Stimulated activated CD4-positive, alpha-beta T cell treated with anti-CD3 and anti-CD28 coated beads, Interleukin-12 subunit alpha, Interleukin-12 subunit beta, amount 100 ng/mL, for 4 hours (primary cell): ENCODE data around the gene TBX4.

ENCODE experiments used
- DNase-seq: peaks from one replicate; pipeline ENCODE4 v3.0.0-alpha.2; 2020

Gene TBX4

DNA sequence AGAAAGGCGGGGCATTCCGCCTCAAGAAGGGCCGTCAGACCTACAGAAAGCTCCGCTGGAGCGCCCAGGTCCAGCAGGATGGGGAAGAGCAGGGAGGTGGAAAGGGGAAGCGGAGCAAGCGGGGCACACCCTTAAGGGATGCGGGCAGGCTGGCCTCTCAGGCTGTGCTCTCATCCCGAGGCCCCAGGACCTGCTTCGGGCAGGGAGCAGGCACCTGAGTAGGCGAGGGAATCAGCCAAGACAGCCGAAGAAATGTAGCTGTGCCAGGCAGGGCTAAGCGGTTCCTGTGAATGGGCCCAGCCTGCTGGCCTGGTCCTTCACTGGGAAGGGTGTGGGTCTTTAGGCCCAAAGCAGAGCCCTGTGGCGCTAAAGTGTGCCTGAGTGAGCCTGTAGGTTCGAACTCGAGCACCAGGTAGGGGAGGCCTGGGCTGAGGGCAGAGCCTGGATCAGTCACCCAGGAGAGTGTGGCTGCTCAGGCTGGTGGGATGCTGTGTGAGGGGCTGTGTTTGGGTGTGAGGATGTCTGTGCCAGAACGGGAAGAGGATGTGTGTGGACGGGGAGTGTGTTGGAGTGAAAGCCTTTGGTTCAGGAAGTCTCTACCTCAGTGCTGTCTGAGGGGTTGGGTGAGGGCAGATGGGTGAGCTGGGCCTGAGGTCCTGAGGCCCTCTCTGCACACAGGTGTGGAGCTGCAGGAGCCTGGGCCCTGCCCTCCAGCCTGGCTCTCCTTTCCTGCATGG, 3.3 kb downstream of the TBX4 start:
- no peak for DNase-seq

DNA sequence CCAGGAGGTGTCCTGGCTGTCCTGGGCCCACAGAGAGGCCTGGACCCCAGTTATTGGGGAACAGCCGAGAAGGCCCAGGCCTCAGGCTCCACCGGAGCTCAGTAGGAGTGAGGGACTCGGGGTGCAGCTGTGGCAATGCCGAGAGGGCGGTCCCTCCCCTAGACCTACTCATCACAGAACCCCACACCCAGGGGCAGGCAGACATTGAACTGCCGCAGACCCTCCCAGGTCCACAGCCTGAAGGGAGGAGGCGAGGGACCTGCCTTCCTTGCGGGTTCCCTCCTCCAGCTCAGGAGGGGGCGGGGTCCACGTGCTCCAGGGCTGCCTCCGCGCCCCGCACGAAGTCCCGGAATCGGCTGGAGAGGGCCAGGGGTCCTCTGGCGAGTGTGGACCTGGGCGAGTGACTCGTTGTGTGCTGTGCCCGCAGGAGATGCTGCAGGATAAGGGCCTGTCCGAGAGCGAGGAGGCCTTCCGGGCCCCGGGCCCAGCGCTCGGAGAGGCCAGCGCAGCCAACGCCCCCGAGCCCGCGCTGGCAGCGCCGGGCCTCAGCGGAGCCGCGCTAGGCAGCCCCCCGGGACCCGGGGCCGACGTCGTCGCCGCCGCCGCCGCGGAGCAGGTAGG, 3.9 kb downstream of the TBX4 start:
- DNase-seq, result no peak

DNA sequence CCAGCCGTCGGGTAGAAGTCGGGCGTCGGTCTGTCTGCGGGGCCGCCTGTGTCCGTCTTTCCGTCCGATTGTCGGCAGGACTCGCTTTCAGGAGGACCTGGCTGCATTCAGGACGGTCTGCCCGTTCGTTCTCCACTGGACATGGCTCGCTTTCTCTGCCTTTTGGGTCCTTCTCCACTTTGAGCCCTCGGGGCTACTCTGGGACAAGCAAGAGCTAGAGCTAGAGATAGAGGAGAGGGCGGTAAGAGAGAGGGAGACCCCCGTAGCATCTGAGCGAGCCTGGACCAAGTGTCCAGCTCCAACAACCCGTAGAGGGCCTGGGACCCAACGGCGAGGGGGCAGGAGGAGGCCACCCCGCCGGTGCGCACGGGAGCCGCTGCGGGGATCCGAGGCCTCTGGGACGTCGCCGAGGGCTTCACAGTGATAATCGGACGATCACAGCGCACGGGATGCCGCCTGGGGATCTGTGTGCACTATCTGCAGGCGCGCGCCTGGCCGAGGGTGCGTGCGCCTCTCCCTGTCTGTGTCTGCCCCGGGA, 4.5 kb downstream of the TBX4 start:
- no peak for DNase-seq

DNA sequence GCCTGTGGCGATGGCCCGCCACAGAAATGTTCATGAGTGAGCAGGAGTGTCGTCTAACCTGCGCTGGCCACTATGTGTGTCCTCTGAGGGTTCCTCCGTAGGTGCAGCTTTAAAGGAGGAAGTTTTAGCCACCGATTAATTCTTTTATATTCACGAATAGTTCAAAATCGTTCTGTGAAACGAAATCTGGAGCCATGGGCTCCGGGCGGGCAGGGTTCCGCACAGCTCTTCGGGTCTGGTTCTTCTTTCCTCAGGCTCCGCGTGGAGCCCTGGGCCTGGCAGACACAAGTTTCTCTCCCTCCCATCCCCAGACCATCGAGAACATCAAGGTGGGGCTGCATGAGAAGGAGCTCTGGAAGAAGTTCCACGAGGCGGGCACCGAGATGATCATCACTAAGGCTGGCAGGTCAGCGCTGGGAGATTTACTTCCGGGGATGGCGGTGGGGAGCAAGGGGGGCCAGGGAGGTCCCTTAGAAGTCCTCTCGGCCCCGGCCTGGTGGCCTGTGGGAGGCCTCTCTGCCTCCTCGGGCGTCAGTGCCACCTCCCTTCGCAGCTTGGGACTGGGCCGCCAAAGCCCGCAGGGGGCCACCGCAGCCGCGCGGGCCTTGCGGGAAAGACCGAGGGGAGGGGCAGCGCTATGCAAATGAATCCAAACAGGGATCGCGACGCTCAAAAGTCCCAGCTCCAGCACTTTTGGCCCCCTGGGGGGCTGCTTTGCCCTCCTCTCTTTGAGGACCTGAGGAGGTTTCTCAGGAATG, 5.2 kb downstream of the TBX4 start:
- DNase-seq, result no peak

DNA sequence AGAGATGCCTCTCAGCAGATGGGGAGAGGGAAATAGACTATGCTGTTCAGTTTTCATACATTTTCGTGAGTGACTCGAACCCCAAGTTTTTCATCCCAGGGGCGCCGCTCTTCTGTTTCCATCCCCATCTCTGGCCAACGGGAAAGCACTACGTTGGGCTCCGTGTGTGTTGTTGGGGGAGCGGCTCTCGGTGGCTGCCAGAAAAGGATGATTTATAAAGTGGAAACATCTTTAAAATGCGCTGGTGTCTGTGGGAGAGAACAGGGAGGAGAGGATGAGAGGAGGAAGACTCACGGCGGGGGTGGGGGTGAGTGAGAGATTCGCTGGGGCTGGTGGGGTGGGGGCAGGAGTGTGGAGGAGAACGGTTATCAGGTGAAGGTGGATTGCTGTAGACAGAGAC, 5.8 kb downstream of the TBX4 start:
- DNase-seq, result no peak

DNA sequence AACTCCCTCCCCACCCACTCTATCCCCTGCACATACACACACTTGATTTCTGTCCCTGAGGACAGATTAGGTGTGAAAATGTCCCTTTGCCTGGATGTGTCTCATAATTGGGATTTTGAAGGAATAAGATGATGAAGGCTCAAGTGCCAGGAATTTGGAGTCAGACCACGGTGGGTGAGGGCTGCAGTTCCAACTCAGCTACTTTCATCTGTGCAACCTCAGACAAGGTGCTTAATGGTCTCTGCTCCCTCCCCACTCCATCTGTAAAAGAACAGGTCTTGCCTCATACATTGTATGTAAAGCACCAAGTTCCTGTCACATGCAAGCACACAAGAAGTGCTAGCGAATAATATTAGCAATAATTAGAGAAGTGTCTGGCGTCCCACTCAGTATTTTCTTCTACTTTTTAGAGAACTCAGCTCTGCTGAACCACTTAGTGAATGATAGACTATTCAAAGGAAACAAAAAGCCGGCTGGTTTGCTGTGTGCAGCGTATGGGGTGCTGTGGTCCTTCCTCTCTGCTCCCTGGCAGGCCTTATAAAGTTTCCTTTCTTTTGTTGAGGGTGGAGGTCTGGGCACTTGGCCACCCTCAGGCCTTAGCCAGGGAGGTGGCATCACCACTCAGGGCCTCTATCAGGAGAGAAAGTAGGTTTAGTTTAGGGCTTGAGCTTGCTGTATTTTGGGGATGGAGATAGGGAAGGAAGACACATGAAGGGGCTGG, 6.4 kb downstream of the TBX4 start:
- no peak for DNase-seq

DNA sequence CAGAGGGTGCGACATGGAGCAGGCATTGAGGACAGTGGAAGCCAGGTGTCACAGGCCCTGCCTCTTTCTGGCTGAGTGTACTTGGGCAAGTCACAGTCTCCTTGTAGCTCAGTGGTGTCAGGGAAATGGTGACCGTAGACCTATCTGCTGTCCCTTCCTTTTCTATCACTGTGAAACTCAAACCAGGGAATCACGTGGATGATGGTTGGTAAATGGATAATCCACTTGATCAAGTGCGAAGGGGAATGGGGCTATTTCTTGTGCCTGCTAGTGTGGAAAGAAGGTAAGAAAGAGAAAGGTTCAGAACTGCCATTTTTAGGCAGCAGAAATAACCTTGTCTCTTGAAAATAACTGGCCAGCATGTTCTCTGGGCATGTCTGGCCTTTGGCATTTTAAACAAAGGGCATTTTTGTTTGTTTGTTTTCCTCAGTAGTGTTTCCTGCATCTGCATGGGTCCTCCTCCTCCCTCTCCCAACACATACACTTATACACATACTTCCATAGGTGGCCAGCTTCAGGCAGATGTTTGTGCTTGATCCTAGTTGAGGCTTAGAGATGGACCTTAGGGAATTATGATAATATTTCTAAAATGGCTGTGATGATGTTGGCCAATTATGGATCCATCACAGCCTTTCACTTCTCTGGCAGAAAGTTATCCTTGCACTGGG, 7.1 kb downstream of the TBX4 start:
- no peak for DNase-seq

DNA sequence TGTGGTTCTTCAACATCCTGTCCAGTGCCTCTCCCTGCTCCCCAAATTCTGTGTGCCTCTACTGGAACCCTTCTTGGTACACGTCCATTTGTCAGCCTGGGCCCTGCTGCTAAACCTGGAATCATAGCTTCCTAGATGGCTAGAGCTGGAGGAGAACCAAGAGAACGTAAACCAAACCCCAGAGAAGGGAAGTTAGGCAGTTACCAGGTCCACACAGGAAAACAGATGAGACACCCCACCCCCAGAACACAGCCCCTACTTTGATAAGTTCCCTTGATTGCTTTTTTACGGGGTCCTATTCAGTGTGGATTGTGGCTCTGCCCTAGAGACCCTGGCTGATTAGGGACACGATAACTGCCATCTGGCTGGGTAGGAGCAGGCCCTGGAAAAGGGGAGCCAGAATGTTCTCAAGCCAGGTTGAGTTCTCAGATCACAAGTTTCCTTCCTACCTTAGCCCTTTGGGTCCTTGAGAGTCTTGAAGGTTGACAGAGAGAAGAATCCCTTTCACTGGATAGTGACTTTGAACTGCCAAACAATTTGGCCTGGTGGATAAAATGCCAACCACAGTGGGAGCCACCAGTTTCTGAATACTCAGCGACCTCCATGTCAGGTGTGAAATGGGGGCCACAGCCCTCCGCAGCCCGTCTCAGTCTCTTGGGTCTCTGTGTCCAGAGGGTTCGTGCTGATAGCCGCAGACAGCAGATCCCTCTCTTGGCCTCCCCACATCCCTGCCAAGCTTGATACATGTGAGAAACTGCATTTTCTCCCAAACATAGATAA, 7.9 kb downstream of the TBX4 start:
- DNase-seq, result no peak

DNA sequence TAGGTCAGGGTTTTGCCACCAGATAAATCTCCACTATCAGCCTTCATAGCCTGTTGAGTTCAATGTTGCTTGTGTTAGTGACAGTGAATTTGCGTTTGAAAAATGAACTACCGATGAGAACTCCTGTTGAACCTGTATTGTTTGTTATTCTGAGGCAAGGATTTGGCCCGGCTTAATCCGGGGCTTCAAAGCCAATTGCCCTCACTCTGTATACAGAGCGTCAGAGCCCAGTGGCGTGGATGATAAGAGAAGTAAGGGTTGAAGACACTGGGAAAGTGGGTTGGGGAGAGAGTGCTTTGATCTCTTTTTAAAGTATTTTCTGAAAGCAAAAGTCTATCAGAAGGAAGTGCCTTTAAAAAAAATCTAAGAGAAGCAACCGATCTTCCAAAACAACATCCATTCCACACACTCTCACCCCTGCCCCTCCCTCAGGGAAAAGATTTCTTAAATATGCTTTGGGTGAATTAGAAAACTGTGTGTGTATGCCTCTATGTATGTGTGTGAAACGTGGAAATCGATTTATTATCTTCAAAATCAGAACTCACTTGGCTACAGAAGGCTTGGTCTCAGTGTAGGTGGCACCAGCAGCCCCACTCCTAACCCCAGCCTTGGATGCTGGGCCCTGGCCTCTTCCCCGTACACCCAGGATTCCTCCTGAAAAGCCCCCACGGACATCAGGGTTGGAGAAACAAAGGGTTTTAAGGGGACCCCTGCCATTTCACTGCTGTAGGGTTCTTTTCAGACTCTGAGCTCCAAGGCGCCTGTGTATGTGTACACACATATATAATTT, 8.8 kb downstream of the TBX4 start:
- no peak for DNase-seq

DNA sequence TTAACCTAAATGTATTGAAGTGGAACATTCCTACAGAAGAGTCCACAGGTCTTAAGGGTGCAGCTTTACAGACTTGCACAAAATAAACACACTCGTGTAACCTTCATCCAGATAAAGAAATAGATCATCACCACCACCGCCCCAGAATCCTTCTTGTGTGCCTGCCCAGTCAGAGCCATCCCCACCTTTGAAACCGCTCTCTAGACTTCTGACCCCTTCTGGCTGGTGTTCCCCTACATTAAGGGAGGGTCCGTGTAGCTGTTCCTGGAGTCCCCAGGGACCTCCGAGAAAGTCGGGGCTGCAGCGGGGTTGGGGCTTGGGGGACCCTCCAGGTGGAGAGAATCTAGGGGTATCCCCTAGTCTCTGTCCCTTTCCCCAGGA, 9.4 kb downstream of the TBX4 start:
- DNase-seq, result no peak

DNA sequence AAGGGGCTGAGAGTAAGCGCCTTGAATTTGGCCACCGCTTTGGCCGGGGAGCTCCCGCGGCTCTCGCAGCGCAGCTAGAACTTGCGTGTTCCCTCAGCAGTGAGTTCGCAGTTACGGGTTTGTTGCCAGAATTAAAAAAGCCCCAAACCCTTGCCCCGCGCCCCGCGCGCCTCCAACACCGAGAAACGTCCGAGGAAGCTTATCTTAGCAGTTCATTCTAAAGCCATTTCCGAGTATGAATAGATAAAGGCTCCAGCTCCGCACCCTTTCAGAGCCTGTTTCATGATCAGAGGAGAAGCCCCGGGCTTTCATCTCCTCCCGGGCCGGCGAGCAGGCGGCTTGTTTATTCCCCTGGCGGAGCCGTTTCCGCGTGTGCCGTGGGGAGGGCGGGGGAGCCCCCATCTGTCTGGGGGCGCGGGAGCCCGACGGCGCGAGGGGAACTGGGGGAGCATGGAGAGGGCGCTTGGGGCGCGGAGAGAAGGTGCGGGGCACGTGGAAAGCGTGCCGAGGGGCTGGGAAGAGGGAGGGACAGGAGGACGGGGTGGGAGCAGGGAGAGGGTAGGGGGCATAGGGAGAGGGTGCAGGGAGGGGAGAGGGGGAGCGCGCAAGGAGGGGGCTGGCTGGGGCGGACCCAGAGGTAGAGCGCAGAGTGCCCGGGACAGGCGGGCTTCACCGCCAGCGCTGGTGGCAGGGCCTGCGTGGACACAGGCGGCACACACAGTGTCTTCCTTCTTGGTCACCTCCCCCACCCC, 9.9 kb downstream of the TBX4 start:
- no peak for DNase-seq

DNA sequence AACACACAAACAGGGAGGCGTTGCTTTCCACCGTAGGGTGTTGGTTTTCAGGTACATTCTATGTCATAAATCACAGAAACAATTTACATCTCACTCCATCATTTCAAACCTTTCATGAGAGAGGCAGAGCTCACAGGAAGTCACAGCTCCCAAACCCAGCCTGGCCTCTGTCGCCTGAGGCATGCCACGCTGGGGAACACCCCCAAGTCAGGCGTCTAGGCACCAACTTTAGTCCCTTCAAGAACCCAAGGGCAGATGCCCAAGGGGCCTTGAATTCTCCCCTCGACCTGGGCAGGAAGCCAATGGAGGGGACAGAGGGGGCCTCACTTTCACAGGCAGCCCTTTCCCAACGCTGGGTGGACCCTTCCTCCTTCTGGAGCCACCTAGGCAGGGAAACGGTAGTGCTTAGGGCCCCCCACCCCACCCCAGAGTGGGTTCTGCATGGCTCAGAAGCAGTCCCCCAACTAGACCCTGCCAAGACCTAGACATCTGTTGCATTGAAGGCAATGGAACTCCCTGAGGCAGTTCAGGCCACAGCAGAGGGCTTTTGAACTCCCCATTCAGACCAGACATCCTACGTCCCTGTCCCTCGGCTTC, 10.6 kb downstream of the TBX4 start:
- DNase-seq, result no peak

DNA sequence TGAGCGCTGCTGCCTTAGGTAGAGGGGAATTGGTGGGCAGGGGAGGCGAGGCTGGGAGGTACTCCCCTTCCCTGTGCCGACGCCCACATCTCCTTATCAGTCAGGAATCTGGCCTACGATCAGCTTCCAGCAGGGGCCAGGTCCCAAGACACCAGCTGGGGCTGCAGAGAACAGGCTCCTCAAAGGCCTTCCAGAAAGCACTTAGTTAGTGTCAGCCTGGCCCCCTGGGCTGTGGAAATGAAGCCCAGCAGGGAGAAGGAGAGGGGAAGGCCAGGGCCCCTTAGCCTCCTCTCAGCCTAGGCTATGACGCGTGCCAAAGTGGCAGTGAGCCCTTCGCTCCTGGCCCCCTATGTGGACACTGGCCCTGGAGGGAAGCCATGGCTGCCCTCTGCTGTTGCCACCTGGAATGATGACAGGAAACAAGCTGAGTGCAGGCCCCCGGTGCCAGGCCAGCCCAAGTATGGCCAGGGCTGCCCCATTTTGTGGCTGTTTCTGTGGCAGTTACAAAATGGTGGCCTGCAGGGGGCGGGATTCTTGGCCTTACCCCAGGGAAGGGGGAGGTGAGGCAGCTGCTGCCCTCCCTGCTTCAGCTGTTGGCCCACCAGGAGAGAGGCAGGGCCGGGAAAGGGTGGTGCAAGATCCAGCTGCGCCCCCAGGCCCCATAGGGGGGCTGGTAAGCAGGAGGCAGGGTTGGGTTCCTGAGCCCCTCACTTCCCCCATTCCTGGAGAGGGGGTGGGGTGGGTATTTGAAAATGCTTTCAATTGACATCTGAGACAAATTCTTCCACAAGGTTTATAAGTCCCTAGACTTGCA, 11.3 kb downstream of the TBX4 start:
- no peak for DNase-seq

DNA sequence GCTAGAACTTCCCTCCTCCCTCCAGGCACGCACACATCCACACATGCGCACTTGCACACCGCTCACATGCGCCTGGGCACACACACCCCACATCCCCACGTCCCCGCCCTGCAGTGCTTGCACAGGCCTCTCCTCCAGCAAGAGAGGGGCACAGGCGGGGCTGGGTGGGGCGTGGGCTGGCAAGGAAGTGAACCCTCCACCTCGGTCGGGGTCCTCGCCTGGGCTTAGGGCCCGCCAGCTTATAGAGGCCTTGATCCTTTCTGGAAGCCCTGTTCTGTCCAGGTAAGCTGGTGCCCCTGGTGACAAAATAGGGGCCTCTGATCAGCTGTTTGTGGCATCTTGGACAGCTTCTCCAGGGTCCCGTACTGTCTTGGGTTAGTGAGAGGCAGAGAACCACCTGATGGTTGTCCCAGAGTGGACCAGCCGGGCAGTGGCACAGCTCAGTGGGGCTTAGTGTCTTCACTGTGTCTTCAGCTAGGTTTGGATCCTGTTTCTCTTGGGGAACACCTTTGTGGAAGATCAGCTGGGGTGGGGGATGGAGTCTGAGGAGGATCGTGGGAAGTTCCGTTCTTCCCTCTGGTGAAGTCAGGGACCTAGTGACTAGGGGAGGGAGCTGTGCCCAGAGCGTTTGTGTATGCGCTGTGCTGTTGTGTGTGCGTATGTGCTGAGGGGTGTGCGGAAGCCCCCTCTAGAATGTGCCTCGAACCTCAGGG, 12.1 kb downstream of the TBX4 start:
- DNase-seq, result no peak

DNA sequence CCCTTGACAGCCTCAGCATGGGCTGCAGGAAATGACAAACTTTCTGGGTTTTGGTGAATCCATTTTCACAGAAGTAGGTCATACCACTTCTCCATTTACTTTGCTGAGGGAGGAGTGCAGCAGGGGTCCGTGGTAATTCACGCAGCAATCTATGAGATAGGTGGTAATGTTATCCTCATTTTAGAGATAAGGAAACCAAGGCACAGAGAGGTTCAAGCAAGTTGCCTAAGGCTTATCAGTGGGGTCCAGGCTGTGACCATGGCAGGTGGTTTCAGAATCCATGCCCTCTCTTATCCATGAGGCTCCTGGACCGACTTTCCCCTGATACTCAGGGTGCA, 12.6 kb downstream of the TBX4 start:
- DNase-seq, result no peak

DNA sequence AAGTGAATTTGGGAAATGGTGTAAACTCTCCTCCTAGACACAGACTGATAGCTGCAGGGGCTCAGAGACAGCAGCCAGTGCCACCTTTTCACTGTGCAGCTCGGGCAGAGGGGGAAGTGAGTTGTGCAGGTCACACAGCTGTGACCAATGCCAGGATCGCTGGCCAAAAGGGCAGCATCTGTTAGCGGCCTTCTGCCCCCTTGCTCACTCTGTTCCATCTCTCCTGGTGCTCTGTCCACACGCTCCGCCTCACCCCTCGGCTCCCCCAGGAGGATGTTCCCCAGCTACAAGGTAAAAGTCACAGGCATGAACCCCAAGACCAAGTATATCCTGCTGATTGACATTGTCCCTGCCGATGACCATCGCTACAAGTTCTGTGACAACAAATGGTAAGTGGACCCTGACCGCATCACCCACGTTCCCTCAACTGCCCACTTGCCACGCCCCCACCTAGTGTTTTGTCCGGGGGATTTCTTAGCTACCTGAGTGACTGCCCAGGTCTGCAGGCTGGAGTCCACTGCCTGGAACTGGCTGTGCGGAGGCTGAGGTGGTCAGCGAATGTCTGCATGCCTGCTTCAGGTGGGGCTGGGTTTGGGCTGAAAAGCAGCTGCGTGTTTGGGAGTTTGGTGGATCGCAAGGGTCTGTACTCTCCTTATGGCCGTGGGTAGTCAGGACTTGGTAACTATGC, 13.5 kb downstream of the TBX4 start:
- no peak for DNase-seq

DNA sequence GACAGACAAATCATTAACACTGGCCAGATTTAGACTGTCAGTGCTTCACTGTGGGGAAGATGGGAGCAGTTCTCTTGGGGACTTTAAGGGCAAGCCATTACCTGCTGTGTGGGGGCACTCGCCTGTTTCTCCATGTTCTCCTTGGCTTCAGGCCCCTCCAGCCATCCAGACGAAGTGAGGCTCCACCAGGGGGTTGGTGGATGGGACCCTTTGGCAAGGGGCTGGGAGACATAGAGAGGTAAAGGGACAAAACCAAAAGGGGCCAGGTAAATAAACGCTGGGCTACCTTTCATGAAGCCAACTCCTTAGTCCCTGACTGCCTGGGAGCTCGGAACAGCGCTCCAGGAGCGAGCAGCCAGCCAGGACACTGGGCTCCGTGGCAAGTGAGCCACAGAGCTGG, 14.0 kb downstream of the TBX4 start:
- DNase-seq, result no peak
